Jurkat, Clone E6-1 (cell line): ENCODE data around the gene TDRD6.
"Not testable (repeated sequence)": the region's sequence is repeated elsewhere in the genome, so short reads cannot be mapped to it uniquely, and the experiment has no call there.

Experiments used
- DNase-seq: peaks from one replicate; pipeline ENCODE4 v3.0.0-alpha.2; 2011; ENCODE audit warnings: low read depth, low spot score
- H3K4me3 ChIP-seq: 2 replicates; pipeline ENCODE4 v1.5.1; 2011; ENCODE audit warnings: mild to moderate bottlenecking, low read length, control low read depth, moderate library complexity

The TDRD6 gene

DNA sequence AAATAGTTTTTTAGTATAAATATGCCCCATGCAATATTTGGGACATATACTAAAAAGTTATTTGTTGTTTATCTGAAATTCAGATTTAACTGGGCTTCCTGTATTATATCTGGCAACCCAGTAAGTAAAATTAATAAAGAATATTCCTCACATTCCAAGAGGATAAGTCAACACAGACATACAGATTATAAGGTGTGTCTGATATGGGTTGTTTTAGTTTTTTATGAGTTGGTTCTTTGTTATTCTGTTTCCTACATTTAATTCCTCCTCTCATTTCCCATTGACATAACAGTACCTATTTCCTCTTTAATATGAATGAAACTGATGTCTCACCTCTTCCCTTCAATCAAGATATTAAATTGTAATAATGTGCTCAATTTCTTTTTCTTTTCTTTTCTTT is 49.2 kb downstream of the TDRD6 start:
- DNase-seq: no peak
- no peak overlapping the region for H3K4me3 ChIP-seq

- no peak for DNase-seq
- no peak overlapping the region for H3K4me3 ChIP-seq
Observed at GRCh38 chr6:46741482-46741881, 53.8 kb downstream of the TDRD6 start.

DNA sequence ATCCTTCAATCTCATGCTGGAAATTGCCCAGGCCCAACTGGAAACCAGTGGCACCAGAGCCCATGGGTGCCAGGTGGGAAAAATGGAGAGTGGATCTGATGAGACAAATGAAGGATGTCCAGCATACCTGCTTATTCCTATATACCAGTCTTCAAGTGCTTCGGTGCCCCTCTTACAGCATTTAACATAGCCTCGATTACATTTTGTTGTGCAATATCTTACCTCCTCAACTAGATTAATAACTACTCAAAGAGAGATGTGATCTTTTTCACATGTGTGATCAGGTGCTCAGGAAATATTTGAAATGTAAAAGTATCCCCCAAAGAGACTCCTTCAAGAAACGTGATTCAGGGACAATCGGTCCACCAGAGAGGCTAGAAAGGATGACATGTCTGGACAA is 54.2 kb downstream of the TDRD6 start:
- H3K4me3 ChIP-seq: no peak overlapping the region
- DNase-seq: no peak

GRCh38 chr6:46743425-46744158 is 55.9 kb downstream of the TDRD6 start:
- DNase-seq: no peak
- H3K4me3 ChIP-seq: no peak overlapping the region

DNA sequence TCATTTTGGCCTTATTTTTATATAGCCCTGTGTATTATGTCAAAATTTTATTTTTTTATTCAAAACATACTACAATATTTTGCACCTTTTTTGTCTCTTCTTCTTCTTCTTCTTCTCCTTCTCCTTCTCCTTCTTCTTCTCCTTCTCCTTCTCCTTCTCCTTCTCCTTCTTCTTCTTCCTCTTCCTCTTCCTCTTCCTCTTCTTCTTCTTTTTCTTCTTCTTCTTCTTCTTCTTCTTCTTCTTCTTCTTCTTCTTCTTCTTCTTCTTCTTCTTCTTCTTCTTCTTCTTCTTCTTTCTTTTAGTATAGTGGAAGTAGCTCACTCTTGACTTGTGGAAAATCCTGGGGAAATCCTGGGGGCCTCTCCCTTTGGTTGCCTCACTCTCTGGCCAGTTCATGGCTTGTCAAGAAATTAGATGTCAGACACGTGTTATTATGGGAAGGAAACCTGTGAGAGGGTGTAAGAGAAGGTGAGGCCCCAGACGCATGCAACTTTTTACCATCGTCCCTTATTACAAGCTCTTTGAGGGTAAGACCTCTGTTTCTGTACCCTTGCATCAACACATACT is 56.6 kb downstream of the TDRD6 start:
- not testable (repeated sequence) for DNase-seq, H3K4me3 ChIP-seq

DNA sequence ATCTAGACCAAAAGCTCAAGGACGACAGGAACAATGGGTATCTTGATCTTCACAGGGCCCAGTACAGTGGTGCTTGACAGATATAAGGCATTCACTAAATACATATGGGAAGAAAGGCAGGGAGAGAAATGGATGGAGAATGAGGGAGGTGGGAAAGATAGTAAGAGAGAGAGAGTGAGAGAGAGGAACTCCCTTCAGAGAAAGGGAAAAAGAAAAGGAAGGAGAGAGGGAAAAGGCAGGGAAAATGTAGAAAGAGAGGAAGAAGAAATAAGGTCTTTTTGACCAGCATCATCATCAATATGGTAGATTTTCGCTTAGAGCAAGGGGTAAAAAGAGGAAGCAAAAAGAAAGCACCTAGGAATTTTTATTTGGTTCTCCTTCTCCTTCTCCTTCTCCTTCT is 58.3 kb downstream of the TDRD6 start:
- no peak overlapping the region for H3K4me3 ChIP-seq
- DNase-seq: no peak

DNA sequence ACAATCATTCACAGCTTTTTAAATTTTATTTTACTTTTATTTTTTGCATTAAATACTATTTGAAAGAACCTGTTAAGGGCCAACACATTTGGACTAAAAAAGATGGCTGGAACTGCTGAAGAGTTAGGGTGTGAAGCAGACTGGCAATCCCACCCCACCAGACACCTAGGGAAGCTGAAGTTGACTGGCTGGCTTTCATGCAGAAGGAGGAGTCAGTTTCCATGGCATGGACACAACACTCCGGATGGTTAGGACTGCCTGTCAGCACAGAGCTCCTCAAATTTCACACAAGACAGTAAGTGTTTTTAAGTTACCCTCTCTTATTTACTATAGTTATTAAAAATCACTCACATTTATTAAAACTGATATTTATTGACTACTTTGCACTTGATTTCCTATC is 59.0 kb downstream of the TDRD6 start, which contains the start of gene ANKRD66:
Gene ANKRD66, plus strand, starts transcription at position 238 of the 400 bp plus-strand sequence. CDS start 5,016 bp downstream, outside the sequence.
- no peak for DNase-seq
- H3K4me3 ChIP-seq: no peak within 1 kb of the TSS

DNA sequence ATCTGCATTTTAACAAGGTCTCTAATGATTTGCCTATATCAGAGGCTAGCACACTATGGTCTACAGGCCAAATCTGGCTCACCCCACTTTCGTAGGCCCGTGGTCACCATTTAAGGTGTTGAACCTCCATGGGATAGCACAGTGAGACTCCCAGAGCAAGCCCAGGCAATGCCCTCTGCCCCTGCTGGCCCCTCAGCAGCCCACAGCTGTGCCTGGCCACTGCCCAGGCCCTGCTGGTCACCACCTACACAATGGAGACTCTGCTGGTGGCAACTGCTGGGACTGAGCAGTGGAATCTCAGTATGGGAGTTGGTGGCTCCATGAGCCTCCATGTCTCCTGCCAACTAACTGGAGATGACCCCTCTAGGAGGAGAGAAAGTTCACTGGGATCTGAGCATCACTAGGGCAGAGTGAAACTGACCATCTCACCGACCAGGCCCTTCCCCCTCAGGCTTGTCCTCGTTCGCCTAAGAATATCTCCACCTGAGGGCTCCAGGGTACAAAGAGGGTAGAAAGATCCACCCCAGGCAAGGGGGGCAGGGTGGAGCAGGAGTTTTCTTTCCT is 61.3 kb downstream of the TDRD6 start:
- no peak for DNase-seq
- H3K4me3 ChIP-seq: no peak overlapping the region

DNA sequence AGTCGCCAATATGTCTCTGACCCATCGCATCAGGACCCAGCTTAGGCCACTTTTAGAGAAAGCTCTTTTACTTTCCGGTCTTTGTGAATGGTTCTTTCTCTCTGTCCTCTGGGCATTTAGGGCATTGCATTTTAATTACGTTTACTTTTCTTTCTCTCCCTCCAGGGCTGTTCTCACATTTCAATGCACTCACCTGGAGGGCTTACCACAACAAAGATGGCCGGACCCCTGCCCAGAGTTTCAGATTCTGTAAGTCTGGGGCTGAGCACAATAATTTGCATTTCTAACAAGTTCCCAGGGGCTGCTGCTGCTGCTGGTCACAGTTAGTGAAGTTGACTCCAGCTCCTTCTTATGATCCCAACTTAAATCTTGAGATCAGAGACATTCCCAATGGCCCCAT is 62.0 kb downstream of the TDRD6 start:
- no peak overlapping the region for H3K4me3 ChIP-seq
- DNase-seq: no peak

DNA sequence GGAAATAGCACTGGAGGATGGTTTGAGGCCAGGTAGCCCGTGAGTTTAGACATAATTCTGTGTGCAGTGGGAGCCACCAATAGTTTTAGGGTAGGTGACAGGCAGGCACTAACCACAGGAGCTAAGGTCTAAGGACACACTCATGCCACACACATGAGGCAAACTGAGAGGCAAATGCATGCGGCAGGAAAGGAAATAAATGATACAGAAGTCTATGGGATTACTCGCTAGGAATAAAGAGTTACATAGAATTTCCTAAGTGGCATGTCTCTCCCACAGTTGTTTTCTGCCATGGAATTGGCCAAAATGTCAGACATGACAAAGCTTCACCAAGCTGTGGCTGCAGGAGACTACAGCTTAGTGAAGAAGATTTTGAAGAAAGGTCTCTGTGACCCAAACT is 64.0 kb downstream of the TDRD6 start:
- no peak for DNase-seq
- H3K4me3 ChIP-seq: no peak overlapping the region
